ENCODE results near the gene SIGLEC14.

- no peak for TF ChIP-seq FOXJ3 (CRISPR knock-in tag; IDR thresholded peaks at IDR 0.05)
- no peak for TF ChIP-seq CTCF (IDR thresholded peaks at IDR 0.05)
- TF ChIP-seq SMC3 (IDR thresholded peaks at IDR 0.05; ENCODE audit: low read depth, low read length), result no peak
- TF ChIP-seq REST (IDR thresholded peaks at IDR 0.05; ENCODE audit: low read depth, low read length), result no peak
- no peak for TF ChIP-seq POLR2AphosphoS5 (IDR thresholded peaks at IDR 0.05; ENCODE audit: low read depth, low read length)
- no peak for TF ChIP-seq MAX (IDR thresholded peaks at IDR 0.05; ENCODE audit: low read depth)
- no peak for TF ChIP-seq ZBTB33 (IDR thresholded peaks at IDR 0.05; ENCODE audit: borderline replicate concordance, low read depth)
- no peak for TF ChIP-seq USF2 (IDR thresholded peaks at IDR 0.05; ENCODE audit: borderline replicate concordance, low read depth, low read length)
- no peak for TF ChIP-seq EP300 (IDR thresholded peaks at IDR 0.05; ENCODE audit: borderline replicate concordance in 1 of 2, low read depth in 1 of 2, low read length in 1 of 2)
- TF ChIP-seq RCOR1 (IDR thresholded peaks at IDR 0.05; ENCODE audit: low read length), result no peak
- TF ChIP-seq FOXM1 (IDR thresholded peaks at IDR 0.05; ENCODE audit: low read depth), result no peak
- no peak for TF ChIP-seq RAD21 (IDR thresholded peaks at IDR 0.05; ENCODE audit: low read length)
- TF ChIP-seq RXRA (IDR thresholded peaks at IDR 0.05; ENCODE audit: borderline replicate concordance, low read depth), result no peak
Measured at GRCh38 chr19:51600940-51601580, 45.6 kb downstream of the SIGLEC14 start.

All from SK-N-SH (cell line).